Cortex of kidney (tissue), 1 donor: Measurements from ENCODE around the gene SLC6A11.

ENCODE experiments used
- DNase-seq: peaks from one replicate; lab custom pipeline; 2025; lab: John Stamatoyannopoulos, UW

SLC6A11 gene

GRCh38 chr3:10816019-10816862 is at the start of gene SLC6A11:
Gene SLC6A11, plus strand, starts transcription at chr3:10816228. Its CDS starts 38 bp downstream, at chr3:10816266.
- DNase-seq, result no peak

GRCh38 chr3:10768708-10769394 is 47.2 kb upstream of the SLC6A11 start:
- DNase-seq, result no peak

- no peak for DNase-seq
Observed at GRCh38 chr3:10770547-10770946, 45.5 kb upstream of the SLC6A11 start.

GRCh38 chr3:10770981-10771380 is 45.0 kb upstream of the SLC6A11 start:
- DNase-seq, result no peak

GRCh38 chr3:10771486-10772270 is 44.4 kb upstream of the SLC6A11 start:
- no peak for DNase-seq

GRCh38 chr3:10772271-10773161 is 43.5 kb upstream of the SLC6A11 start:
- no peak for DNase-seq

- DNase-seq, result no peak
Observed at GRCh38 chr3:10774129-10774670, 41.8 kb upstream of the SLC6A11 start.

GRCh38 chr3:10774825-10775224 is 41.2 kb upstream of the SLC6A11 start:
- no peak for DNase-seq

- DNase-seq, result no peak
Observed at GRCh38 chr3:10775259-10775658, 40.8 kb upstream of the SLC6A11 start.

GRCh38 chr3:10775828-10776227 is 40.2 kb upstream of the SLC6A11 start:
- DNase-seq, result no peak

- no peak for DNase-seq
Observed at GRCh38 chr3:10777627-10778026, 38.4 kb upstream of the SLC6A11 start.

GRCh38 chr3:10778492-10779292 is 37.3 kb upstream of the SLC6A11 start:
- DNase-seq, result no peak

GRCh38 chr3:10779293-10779805 is 36.7 kb upstream of the SLC6A11 start:
- DNase-seq, result no peak

- no peak for DNase-seq
Observed at GRCh38 chr3:10780243-10780642, 35.8 kb upstream of the SLC6A11 start.

- DNase-seq, result no peak
Observed at GRCh38 chr3:10780922-10781321, 35.1 kb upstream of the SLC6A11 start.

GRCh38 chr3:10781981-10782380 is 34.0 kb upstream of the SLC6A11 start:
- no peak for DNase-seq

GRCh38 chr3:10783360-10784351 is 32.4 kb upstream of the SLC6A11 start:
- DNase-seq, result no peak

GRCh38 chr3:10786640-10787039 is 29.4 kb upstream of the SLC6A11 start:
- no peak for DNase-seq

GRCh38 chr3:10788451-10788850 is 27.6 kb upstream of the SLC6A11 start:
- DNase-seq, result no peak
